Fibroblast of skin of left quadriceps (primary cell): ENCODE results near the gene PCNT.
"Not testable (repeated sequence)": the region's sequence is repeated elsewhere in the genome, so short reads cannot be mapped to it uniquely, and the experiment has no call there.

Source experiments
- DNase-seq, 2 experiments: peaks; one replicate each; pipeline ENCODE4 v3.0.0-alpha.2; 2013; ENCODE audit warnings: low read depth in 2 of 2

Gene PCNT

DNA sequence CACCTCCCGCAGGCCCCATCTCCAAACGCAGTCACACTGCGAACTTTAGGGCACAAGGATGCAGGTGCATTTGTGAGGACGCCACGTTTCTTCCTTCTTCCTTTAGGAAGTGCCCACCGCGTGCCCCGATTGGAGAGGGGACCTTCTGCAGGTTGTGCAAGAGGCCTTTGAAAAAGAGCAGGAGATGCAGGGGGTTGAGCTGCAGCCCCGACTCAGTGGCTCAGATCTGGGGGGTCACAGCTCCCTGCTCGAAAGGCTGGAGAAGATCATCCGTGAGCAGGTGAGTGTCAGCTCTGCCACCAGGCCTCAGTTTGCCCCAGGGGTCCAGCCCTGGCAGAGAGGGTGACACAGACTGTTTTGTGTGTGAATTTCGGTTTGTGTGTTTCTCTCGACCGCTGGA lies 103.6 kb downstream of the PCNT start:
- no peak for DNase-seq

- DNase-seq: no peak
Observed at GRCh38 chr21:46428286-46428685, 104.3 kb downstream of the PCNT start.

DNA sequence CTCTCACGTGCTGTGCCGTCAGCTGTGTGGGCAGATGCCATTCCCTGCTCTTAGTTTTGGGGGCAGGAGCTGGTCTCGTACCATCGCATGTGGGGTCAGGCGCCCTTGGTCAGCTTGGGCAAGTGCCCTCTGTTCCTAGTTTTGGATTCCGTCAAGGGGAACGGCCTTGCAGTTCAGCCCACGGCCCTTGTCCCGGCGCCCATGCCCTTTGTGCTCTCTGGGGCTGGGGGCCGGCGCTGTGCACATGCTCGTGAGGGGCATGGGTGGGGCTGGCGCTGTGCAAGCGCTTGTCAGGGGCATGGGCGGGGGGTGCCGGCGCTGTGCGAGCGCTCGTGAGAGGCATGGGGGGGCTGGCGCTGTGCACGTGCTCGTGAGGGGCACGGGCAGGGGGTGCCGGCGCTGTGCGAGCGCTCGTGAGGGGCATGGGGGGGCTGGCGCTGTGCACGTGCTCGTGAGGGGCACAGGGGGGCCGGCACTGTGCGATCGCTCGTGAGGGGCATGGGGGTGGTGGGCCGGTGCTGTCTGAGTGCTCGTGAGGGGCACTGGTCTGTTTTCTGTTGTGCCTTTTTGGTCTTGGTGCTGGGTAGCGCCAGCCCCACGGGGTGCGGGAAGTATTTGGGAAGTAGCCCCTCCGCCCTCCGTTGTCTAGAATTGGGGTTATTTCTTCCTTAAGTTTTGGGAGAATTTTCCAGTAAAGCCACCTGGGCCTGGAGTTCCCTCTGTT lies 105.2 kb downstream of the PCNT start:
- no peak for DNase-seq

DNA sequence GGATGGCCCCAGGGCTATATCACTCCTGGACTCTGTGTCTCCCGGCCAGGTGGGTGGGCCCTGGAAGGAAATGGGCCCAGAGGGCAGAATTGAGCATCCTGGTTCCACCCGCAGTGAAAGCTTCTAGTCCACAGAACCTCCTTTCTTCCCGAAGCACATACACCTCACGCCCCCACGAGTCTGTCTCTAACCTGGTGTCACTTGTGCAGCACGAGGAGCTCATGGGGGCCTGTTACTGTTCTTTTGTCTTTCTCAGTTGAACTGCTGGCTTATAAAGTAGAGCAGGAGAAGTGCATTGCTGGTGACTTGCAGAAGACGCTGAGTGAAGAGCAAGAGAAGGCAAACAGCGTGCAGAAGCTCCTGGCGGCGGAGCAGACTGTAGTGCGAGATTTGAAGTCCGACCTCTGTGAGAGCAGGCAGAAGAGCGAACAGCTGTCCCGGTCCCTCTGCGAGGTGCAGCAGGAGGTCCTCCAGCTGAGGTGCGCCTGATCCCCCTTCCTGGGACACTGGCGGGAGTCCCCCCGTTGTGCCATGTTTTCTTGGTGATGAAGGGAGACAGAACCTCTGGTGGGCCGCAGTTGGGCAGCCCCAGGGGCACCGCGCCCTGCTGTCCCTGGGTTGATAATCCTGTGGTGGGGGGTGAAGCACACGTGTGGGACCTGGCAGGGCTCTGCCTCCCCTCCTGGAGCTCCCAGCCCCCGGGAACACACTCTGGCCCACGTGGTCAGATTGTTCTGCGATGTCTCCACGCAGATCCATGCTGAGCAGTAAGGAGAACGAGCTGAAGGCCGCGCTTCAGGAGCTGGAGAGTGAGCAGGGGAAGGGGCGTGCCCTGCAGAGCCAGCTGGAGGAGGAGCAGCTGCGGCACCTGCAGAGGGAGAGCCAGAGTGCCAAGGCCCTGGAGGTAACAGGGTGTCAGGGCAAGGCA lies 106.1 kb downstream of the PCNT start:
- DNase-seq: no peak

DNA sequence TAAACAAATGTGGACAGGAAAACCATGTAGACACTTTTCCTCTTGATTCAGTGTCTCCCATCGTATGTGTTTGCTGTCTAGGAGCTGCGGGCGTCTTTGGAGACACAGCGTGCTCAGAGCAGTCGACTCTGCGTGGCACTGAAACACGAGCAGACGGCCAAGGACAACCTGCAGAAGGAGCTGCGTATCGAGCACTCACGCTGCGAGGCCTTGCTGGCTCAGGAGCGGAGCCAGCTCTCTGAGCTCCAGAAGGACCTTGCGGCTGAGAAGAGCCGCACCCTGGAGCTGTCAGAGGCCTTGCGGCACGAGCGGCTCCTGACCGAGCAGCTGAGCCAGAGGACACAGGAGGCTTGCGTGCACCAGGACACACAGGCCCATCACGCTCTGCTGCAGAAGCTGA lies 107.5 kb downstream of the PCNT start:
- DNase-seq: no peak

DNA sequence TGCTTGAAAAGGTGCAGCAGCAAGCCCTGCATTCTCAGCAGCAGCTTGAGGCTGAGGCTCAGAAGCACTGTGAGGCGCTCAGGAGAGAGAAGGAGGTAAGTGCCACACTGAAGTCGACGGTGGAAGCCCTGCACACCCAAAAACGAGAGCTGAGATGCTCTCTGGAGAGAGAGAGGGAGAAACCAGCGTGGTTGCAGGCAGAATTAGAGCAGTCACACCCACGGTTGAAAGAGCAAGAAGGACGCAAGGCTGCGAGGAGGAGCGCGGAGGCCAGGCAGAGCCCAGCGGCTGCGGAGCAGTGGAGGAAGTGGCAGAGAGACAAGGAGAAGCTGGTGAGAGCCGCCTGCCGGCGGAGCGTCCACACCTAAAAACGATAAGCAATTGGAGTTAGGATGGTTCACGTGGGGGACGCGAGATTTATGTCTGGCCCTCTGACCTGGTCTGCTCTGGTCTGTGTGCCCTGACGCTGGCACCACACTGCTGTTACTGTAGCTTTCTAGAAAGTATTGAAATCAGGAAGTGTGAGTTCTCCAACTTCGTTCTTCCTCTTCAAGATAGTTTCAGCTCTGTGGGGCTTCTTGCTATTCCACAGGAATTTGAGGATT lies 108.0 kb downstream of the PCNT start:
- DNase-seq: no peak

DNA sequence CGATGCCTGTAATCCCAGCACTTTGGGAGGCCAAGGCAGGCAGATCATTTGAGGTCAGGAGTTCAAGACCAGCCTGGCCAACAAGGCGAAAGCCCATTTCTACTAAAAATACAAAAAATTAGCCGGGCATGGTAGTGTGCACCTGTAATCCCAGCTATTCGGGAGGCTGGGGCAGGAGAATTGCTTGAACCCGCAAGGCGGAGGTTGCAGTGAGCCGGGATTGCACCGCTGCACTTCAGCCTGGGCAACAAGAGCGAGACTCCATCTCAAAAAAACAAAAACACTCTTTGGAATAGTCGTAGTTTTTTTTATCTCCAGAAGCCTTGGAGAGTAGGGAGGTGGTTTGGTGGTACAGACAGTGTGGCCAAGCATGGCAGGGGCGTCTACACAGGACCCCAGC lies 109.2 kb downstream of the PCNT start:
- DNase-seq: not testable (repeated sequence)

GRCh38 chr21:46434322-46434958 lies 110.5 kb downstream of the PCNT start:
- DNase-seq: no peak

- no peak for DNase-seq
Observed at GRCh38 chr21:46435786-46436227, 111.9 kb downstream of the PCNT start.

DNA sequence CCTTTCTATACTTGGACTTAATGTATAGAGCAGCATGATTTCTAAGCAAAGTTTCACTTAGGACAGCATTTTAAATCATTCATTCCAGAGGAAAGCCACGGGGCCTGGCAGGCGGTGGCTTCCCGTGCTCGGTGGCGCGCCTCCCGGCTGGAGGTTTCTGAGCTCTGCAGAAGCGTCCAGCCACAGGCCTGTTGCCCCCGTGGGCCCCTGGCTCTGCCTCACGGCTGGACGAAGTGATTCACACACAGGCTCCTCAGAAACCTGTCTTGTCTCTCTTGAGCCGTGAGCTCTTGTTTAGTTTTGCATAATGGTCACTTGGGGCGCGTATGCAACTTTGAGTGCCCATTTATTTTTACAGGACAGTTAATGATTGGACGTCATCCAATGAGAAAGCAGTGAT lies 112.7 kb downstream of the PCNT start:
- no peak for DNase-seq

DNA sequence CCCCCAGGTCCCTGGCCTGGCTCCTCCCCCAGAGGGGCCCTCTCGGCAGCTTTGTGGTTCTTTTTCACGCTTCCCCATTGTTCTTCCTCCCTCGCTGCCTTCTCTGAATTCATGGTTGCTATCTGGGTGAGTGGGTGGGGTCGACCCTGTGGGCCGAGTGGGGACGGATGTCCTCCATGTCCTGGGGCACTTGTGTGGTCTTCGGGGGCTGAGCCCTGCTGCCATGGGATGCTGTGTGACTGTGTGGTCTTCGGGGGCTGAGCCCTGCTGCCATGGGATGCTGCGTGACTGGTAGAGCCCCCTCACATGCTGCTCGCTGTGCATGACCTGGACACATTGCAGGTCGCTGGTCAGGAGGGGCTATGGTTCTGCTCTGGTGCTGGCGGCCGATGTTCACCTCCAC lies 113.1 kb downstream of the PCNT start:
- no peak for DNase-seq

DNA sequence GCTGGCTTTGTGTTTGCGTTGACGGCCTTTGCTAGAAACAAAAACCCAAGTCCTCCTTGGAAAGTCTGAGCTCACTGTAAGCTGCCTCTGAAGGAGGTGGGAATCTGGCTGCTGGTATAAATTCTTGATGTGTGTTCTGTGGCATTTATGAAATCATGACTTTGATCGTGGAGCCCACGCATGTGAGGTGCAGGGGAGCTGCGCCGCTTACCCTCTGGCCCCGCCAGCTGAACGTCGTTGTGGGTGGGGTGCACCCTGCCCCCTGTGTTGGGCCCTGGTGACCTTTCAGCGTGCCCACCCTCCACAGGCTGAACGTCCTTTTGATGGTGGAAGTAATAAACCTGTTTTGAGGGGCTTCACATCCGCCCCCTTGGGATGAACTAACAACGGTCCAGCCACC lies 113.6 kb downstream of the PCNT start:
- DNase-seq: no peak

GRCh38 chr21:46438241-46438640 lies 114.3 kb downstream of the PCNT start:
- no peak for DNase-seq

GRCh38 chr21:46439906-46440305 lies 116.0 kb downstream of the PCNT start:
- no peak for DNase-seq

GRCh38 chr21:46441331-46441730 lies 117.4 kb downstream of the PCNT start:
- no peak for DNase-seq

DNA sequence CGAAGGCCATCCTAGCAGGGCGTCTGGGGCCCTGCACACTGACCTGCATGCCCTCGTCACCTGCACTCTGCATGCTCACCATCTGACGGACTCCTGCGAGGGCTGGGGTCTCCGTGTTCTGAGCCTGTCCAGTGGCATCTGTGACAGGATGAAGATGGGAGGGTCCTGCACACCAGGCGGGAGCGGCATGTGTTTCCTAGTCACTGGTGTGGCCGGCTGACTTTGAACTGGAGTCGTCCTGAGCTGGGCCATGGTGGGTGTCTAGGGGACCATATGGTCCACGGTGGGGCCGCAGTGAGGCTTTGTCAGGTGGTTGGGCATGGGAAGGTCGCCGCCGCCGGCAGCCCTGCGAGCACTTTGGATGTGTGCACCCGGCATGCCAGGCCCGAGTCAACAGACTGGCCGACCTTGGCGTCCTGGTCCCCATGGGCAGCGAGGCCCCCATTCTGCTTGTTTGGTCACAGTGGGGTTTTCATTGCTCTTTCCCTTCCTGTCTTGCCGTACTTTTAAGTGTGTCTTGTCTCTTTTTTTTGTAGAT lies 118.1 kb downstream of the PCNT start:
- DNase-seq: no peak

DNA sequence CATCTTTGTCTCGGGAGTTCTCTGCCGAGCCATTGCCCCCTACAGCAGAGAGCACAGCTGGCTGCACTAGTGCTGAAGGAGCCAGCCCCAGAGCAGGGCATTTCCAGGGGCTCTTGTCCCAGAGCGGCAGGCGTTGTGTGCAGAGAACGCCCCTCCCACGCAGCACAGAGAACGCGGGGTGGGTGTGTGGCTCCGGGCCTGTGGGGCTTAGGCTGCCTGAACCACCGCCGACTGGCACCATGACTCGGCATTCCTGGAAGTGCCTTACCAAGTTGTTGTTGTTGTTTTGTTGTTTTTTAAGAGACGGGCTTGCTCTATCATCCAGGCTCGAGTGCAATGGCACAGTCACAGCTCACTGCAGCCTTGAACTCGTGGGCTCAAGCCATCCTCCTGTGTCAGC lies 119.0 kb downstream of the PCNT start:
- no peak for DNase-seq

DNA sequence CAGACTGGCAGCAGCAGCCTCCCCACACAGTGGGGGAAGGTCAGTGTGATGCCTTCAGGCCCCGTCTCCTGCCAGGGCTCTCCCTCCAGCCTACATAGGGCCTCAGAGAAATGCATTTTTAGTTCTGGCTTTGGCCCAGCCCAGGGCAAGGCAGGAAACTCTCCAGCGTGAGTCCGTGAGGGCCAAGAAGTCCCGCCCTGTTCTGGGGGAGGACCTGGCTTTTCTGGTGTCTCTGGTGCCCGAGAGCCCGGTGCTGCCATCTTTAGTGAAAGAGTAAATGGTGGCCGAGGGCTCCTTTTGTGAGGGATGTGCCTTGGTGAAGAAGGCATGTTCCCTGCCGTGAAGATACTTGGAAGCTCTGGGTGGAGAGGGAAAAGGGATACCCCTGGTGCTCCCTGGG lies 120.0 kb downstream of the PCNT start:
- DNase-seq: no peak

GRCh38 chr21:46448108-46448507 lies 124.2 kb downstream of the PCNT start:
- no peak for DNase-seq

DNA sequence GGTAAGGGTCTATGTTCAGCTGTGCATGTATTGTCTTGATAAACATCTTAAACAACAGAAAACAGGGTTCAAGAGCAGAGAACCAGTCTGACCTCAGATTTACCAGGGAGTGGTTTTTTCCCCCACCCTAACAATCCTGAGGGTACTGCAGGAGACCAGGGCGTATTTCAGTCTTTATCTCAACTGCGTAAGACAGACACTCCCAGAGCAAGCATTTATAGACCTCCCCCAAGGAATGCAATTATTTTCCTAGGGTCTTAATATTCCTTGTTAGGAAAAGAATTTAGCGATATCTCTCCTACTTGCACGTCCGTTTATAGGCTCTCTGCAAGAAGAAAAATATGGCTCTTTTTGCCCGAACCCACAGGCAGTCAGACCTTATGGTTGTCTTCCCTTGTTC lies 124.9 kb downstream of the PCNT start:
- not testable (repeated sequence) for DNase-seq

- DNase-seq: no peak
Observed at GRCh38 chr21:46452710-46453109, 128.8 kb downstream of the PCNT start.

DNA sequence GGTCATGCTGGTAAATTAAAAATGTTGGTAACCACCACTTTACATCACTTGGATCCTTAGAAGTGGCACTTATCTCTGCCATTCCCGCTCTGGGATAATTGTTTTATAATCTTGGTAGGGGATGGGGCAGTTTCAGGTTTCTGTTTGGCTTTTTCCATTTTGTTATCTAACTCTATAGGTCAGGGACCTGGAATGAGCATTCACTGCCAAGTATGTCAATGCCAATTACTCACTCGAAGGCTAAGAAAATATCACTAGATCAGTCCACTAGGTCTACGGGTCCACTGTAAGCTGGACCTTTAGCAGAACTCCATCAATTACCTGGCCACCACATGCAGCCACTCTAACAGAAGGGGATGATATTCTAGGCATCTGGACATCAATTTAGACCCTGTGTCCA lies 130.2 kb downstream of the PCNT start:
- no peak for DNase-seq
